ENCODE measurements around the gene CYBA. TPM values are rescaled to one million over a fixed set of nuclear protein-coding genes. Genes with fewer than 3 reads are reported as not detected.
"Not testable (repeated sequence)": the region's sequence is repeated elsewhere in the genome, so short reads cannot be mapped to it uniquely, and the experiment has no call there.

Gene CYBA
- polyA plus RNA-seq, 4 donors = 61.1 to 320 (median 175) TPM

- H3K27me3 ChIP-seq (ENCODE audit: control insufficient read depth in 3 of 3, insufficient read depth in 3 of 3, low read length in 3 of 3); H3K4me3 ChIP-seq (ENCODE audit: low read depth in 1 of 3, low read length in 3 of 3); H3K9me3 ChIP-seq (ENCODE audit: control insufficient read depth in 2 of 2, insufficient read depth in 1 of 2, low read depth in 1 of 2, low read length in 1 of 2); DNase-seq; H3K27ac ChIP-seq (ENCODE audit: low read depth in 1 of 3, low read length in 2 of 3); H3K4me1 ChIP-seq (ENCODE audit: control insufficient read depth in 3 of 3, insufficient read depth in 2 of 3, low read depth in 1 of 3, low read length in 2 of 3); FAIRE-seq: not testable (repeated sequence)
- H3K36me3 ChIP-seq (ENCODE audit: control insufficient read depth in 3 of 3, insufficient read depth in 2 of 3, low read depth in 1 of 3, low read length in 3 of 3) = peaks cover 11 to 86% (median 27%) of the 10 kb centered on the region in 3 donors
- WGBS, 3 donors = 90 to 95% (median 94%) methylated on average over 8 of the region's 8 CpGs
These were observed 41.4 kb downstream of the CYBA start for GRCh38 chr16:88609426-88609825.

- H3K27ac ChIP-seq (ENCODE audit: low read depth in 1 of 3, low read length in 2 of 3) = no peak overlapping the region
These were observed 42.8 kb downstream of the CYBA start for GRCh38 chr16:88608076-88608475.

GRCh38 chr16:88606148-88606757 lies 44.6 kb downstream of the CYBA start:
- FAIRE-seq = no peak
- peaks cover 13 to 83% (median 28%) of the 10 kb centered on the region in 3 donors for H3K36me3 ChIP-seq (ENCODE audit: control insufficient read depth in 3 of 3, insufficient read depth in 2 of 3, low read depth in 1 of 3, low read length in 3 of 3)

More at GRCh38 chr16:88608076-88608475, 42.8 kb downstream of the CYBA start:
- no peaks in the 10 kb centered on the region for H3K4me1 ChIP-seq (ENCODE audit: control insufficient read depth in 3 of 3, insufficient read depth in 2 of 3, low read depth in 1 of 3, low read length in 2 of 3)
- H3K27me3 ChIP-seq (ENCODE audit: control insufficient read depth in 3 of 3, insufficient read depth in 3 of 3, low read length in 3 of 3) = no peaks in the 10 kb centered on the region
- H3K9me3 ChIP-seq (ENCODE audit: control insufficient read depth in 2 of 2, insufficient read depth in 1 of 2, low read depth in 1 of 2, low read length in 1 of 2) = no peaks in the 10 kb centered on the region
- no peak for DNase-seq
- FAIRE-seq = no peak
- no peak overlapping the region for H3K4me3 ChIP-seq (ENCODE audit: low read depth in 1 of 3, low read length in 3 of 3)
- H3K36me3 ChIP-seq (ENCODE audit: control insufficient read depth in 3 of 3, insufficient read depth in 2 of 3, low read depth in 1 of 3, low read length in 3 of 3) = peaks cover 11 to 85% (median 25%) of the 10 kb centered on the region in 3 donors
- WGBS, 3 donors = 87 to 90% (median 89%) methylated on average over 6 of the region's 6 CpGs

GRCh38 chr16:88605186-88606147 lies 45.4 kb downstream of the CYBA start:
- Histone ChIP-seq H3K27ac (ENCODE audit: low read depth in 1 of 3, low read length in 2 of 3) (no peak overlapping the region), H3K9me3 (ENCODE audit: control insufficient read depth in 2 of 2, insufficient read depth in 1 of 2, low read depth in 1 of 2, low read length in 1 of 2) (no peaks in the 10 kb centered on the region), H3K4me1 (ENCODE audit: control insufficient read depth in 3 of 3, insufficient read depth in 2 of 3, low read depth in 1 of 3, low read length in 2 of 3) (no peaks in the 10 kb centered on the region), H3K36me3 (ENCODE audit: control insufficient read depth in 3 of 3, insufficient read depth in 2 of 3, low read depth in 1 of 3, low read length in 3 of 3) (peaks cover 13 to 83% (median 28%) of the 10 kb centered on the region in 3 donors), H3K27me3 (ENCODE audit: control insufficient read depth in 3 of 3, insufficient read depth in 3 of 3, low read length in 3 of 3) (no peaks in the 10 kb centered on the region), H3K4me3 (ENCODE audit: low read depth in 1 of 3, low read length in 3 of 3) (no peak overlapping the region)
- FAIRE-seq = no peak
- 81 to 85% (median 83%) methylated on average over 20 of the region's 20 CpGs for WGBS, 3 donors
- no peak for DNase-seq

More at GRCh38 chr16:88606148-88606757, 44.6 kb downstream of the CYBA start:
- H3K9me3 ChIP-seq (ENCODE audit: control insufficient read depth in 2 of 2, insufficient read depth in 1 of 2, low read depth in 1 of 2, low read length in 1 of 2) = no peaks in the 10 kb centered on the region
- no peaks in the 10 kb centered on the region for H3K27me3 ChIP-seq (ENCODE audit: control insufficient read depth in 3 of 3, insufficient read depth in 3 of 3, low read length in 3 of 3)
- H3K27ac ChIP-seq (ENCODE audit: low read depth in 1 of 3, low read length in 2 of 3) = no peak overlapping the region
- H3K4me3 ChIP-seq (ENCODE audit: low read depth in 1 of 3, low read length in 3 of 3) = no peak overlapping the region
- no peaks in the 10 kb centered on the region for H3K4me1 ChIP-seq (ENCODE audit: control insufficient read depth in 3 of 3, insufficient read depth in 2 of 3, low read depth in 1 of 3, low read length in 2 of 3)
- WGBS, 3 donors = 90 to 92% (median 91%) methylated on average over 17 of the region's 17 CpGs
- DNase-seq = no peak

- Histone ChIP-seq H3K27me3 (ENCODE audit: control insufficient read depth in 3 of 3, insufficient read depth in 3 of 3, low read length in 3 of 3) (no peaks in the 10 kb centered on the region), H3K36me3 (ENCODE audit: control insufficient read depth in 3 of 3, insufficient read depth in 2 of 3, low read depth in 1 of 3, low read length in 3 of 3) (peaks cover 9 to 88% (median 36%) of the 10 kb centered on the region in 3 donors), H3K4me3 (ENCODE audit: low read depth in 1 of 3, low read length in 3 of 3) (no peak overlapping the region), H3K9me3 (ENCODE audit: control insufficient read depth in 2 of 2, insufficient read depth in 1 of 2, low read depth in 1 of 2, low read length in 1 of 2) (no peaks in the 10 kb centered on the region), H3K4me1 (ENCODE audit: control insufficient read depth in 3 of 3, insufficient read depth in 2 of 3, low read depth in 1 of 3, low read length in 2 of 3) (no peaks in the 10 kb centered on the region), H3K27ac (ENCODE audit: low read depth in 1 of 3, low read length in 2 of 3) (no peak overlapping the region)
- DNase-seq (no peak), FAIRE-seq (no peak)
- WGBS, 3 donors = 84 to 90% (median 89%) methylated on average over 7 of the region's 7 CpGs
These were observed 48.8 kb downstream of the CYBA start for GRCh38 chr16:88602091-88602490.

GRCh38 chr16:88601313-88602036 lies 49.4 kb downstream of the CYBA start:
- H3K4me3 ChIP-seq (ENCODE audit: low read depth in 1 of 3, low read length in 3 of 3) = no peak overlapping the region
- H3K27ac ChIP-seq (ENCODE audit: low read depth in 1 of 3, low read length in 2 of 3) = no peak overlapping the region
- H3K9me3 ChIP-seq (ENCODE audit: control insufficient read depth in 2 of 2, insufficient read depth in 1 of 2, low read depth in 1 of 2, low read length in 1 of 2) = no peaks in the 10 kb centered on the region
- FAIRE-seq = no peak
- 92 to 96% (median 93%) methylated on average over 9 of the region's 9 CpGs for WGBS, 3 donors
- H3K36me3 ChIP-seq (ENCODE audit: control insufficient read depth in 3 of 3, insufficient read depth in 2 of 3, low read depth in 1 of 3, low read length in 3 of 3) = peaks cover 9 to 82% (median 34%) of the 10 kb centered on the region in 3 donors
- no peaks in the 10 kb centered on the region for H3K4me1 ChIP-seq (ENCODE audit: control insufficient read depth in 3 of 3, insufficient read depth in 2 of 3, low read depth in 1 of 3, low read length in 2 of 3)
- H3K27me3 ChIP-seq (ENCODE audit: control insufficient read depth in 3 of 3, insufficient read depth in 3 of 3, low read length in 3 of 3) = no peaks in the 10 kb centered on the region
- DNase-seq = no peak

- 95 to 96% (median 95%) methylated on average over 6 of the region's 6 CpGs for WGBS, 3 donors
- Histone ChIP-seq H3K27ac (ENCODE audit: low read depth in 1 of 3, low read length in 2 of 3) (no peak overlapping the region), H3K4me3 (ENCODE audit: low read depth in 1 of 3, low read length in 3 of 3) (no peak overlapping the region), H3K27me3 (ENCODE audit: control insufficient read depth in 3 of 3, insufficient read depth in 3 of 3, low read length in 3 of 3) (no peaks in the 10 kb centered on the region), H3K36me3 (ENCODE audit: control insufficient read depth in 3 of 3, insufficient read depth in 2 of 3, low read depth in 1 of 3, low read length in 3 of 3) (peaks cover 9 to 77% (median 28%) of the 10 kb centered on the region in 3 donors), H3K4me1 (ENCODE audit: control insufficient read depth in 3 of 3, insufficient read depth in 2 of 3, low read depth in 1 of 3, low read length in 2 of 3) (no peaks in the 10 kb centered on the region), H3K9me3 (ENCODE audit: control insufficient read depth in 2 of 2, insufficient read depth in 1 of 2, low read depth in 1 of 2, low read length in 1 of 2) (no peaks in the 10 kb centered on the region)
- FAIRE-seq (no peak), DNase-seq (no peak)
These were observed 50.3 kb downstream of the CYBA start for GRCh38 chr16:88600539-88600896.
